HG03469 (cell line): ENCODE results near the gene MTX3.

Experiments
- ATAC-seq: cut with Tn5 transposase; IDR thresholded peaks from one replicate; pipeline ENCODE4 v1.9.1; 2021; ENCODE audit warnings: mild to moderate bottlenecking, moderate library complexity, moderate number of reproducible peaks; ENCODE audit not compliant: unreplicated experiment

MTX3 gene

DNA sequence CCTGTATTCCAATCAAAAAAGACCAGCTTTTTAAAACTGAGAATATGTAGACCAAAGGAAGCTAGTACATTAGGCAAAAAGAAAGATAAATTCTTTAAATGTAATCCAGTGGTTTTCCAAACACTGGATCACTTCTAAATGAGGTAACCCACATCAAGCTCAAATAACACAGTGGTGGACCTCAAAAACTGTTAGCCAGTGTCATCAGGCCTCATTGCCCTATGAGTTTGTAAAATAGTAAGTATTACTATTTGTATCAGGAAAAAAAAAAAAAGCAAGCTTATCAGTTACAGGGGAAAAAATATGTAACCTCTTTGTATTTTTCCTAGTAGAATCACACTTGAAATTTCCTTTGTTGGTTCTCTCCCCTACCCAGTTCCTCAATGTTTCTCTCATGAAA is 6.7 kb downstream of the MTX3 start:
- no peak for ATAC-seq

DNA sequence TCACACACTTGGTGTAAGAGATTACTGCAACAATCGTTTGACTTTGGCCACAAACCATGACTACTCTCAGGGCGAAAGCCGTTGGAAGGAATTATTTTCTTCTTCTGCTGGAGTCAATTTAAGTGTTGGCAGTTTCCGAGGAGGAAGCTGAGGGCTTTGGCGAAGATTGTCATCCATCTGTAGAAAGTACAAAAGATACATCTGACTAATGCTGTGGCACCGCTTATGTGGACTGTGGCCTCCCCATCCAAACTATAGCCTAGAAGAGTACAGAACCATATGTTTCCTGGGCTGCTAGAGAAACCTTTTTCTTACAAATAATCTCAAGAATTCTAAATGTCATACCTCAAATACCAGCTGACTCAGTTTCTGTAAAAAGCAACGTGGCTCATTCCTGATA is 7.4 kb downstream of the MTX3 start:
- no peak for ATAC-seq

DNA sequence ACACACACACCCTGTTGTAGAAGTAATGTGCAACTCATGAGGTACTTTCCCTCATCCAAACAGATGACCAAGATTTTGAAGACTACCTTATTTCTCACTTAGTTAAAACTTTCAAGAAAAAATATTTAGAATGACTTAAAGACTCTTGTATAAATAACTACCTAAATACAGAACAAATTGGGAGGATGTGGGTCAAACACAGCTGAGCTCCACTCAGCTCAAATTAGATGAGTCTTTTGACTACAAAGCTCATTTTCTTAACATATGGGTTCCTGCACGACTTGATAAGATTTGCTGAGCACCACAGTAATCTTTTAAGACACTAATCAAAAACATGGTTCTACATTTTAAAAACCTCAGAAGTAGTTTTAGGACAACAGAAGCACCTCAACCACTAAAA is 8.9 kb downstream of the MTX3 start:
- no peak for ATAC-seq

DNA sequence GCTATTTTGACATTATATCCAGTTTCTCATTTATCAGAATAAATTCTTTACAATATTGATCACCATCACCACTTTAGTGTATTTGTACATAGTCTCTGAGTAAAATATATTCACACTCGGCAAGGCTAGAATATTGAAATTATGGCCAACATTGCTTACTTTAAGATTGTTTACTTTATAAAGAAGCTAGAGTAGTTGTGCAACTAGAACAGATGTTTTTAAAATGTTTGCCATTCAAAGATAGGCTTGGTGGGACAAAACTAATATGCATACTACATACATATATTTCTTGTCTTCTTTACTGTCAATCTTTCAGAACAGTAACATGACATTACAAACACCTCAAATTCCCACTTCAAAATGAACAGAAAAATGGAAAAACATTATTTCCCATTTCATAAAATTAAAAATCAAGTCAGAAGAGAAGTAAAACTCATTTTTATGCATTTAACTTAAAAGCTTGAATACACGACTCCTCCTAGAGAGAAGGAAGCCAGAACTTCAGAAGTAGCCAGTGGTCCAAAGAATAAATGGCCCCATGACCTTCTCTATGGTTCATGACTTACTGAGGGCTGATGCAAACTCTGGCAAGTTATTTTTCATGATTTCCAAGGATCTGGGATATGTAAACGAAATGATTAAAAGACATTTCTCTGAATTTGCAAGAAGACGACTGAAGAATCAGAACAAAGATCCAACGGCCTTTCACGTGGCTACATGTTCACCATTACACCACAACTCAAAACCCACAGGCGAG is 14.1 kb downstream of the MTX3 start:
- ATAC-seq: no peak

DNA sequence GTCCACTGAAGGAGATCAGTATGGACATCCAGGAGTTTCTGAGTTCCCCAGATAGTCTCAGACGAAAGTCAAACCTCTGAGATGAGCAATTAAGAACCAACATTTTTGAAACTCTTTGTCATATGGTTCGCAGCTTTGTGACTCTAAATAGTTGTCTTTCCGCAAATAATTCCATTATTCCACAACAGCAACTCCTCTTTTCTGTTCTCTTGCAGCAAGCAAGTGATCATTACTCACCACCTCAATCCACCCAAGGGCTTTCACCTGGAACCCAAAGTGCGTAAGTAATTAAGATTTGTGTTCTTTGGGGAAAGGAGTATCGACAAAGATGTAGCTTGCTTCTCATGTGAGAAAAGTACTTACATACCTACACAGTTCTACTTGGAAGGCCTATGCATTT is 15.6 kb downstream of the MTX3 start:
- no peak for ATAC-seq

DNA sequence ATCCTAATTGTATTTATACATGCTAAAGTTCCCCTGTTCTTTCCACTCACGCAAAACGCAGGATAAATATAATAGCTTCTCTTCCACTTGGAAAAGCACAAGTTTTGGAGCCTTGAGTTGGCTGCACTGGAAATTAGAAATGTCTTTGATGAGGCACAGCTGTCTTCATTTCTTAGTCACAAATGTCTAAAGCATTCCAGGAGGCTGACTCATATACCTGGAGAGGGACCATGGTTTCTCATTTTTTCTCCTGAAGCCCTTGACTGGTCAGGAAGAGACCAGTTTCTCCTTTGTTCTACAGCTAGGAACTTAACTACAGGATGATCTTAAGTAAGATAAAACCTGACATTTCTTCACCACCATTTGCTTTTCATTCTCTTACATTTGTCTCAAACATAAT is 16.2 kb downstream of the MTX3 start:
- no peak for ATAC-seq

DNA sequence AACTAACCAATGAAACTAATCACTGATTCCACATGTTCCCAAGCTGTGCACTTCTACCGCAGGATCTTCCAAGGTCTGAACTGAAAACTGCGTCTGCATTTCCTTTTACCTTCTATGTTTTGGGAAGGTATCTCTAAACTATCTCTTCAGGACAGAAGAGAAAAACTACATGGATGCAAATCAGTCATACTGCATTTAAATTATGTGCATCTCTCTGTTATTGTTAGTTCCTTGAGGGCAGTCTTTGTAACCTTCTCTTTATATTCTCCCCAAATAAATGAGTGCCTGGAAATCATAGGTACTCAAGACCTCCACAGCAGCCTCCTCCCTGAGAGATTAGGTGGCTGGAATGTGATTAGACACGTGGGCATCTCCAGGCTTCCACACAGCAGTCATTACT is 17.1 kb downstream of the MTX3 start:
- ATAC-seq: no peak

DNA sequence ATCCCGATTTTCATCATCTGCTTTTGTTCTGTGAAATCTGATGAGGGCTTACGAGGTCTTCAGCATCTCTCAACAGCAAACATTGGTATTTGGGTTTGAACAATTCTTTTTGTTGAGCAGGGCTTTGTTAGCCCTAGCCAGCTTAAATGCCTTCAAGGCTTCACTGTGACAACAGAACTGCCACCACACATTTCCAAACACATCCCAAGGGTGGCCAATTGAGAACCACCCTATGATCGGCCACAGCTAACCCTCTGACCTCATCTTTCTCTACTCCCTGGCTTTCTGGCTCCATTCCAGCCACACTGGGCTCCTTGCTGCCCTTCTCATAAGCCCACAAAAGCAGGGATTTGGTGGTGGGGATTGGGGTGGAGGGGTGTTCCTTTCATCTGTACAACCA is 17.6 kb downstream of the MTX3 start:
- no peak for ATAC-seq

DNA sequence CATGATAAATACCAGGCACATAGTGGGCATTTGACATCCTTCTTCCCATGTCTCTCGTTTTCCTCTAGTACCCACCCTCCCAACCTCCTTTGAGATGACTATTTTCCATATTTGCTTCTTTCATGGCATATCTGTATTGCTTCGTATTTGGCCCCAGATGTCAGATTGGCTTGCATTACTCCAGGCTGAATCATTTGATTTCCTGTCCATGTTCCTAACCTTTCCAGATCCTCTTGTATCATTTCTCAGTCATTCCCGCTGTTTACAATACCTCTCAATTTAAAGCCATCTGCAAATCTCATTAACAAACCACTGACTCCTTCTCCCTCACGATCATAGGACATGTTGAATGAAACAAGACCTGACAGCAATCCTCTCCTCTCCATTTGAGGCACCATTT is 19.9 kb downstream of the MTX3 start:
- ATAC-seq: no peak

DNA sequence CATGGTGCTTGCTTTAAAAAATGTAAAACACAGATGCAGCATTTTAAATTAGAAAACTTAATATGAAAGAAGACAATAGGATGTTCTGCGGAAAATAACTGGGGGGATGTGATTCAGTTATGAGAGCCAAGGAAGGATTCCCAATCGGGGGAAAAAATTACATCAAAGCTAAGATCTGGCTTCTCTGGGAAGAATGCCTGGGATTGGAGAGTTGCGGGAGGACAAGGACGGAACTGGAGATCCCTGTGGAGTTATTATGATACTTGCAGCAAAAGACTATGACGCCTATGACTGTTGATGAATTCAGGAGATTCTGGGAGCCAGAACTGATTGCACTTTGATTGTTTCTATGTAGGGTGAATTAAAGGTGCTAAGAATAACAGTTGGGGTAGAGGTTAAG is 24.6 kb downstream of the MTX3 start:
- no peak for ATAC-seq

DNA sequence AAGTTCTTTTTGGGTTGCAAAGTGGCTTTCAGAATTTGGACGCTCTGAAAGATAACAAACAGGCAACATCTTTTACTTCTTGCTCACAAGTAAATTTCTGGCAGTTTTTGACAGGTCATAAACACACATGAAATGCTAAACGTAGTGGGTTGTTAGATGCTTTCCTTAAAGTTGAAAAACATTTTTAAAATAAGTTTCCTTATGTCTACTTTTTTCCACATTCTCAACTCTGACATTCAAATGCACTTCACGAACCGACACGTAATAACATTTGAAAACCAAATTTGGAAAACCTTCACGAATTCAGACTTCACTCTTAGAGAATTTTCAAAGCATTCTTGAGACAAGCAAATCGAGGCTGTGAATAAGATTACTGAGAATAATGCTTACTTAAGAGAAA is 26.9 kb downstream of the MTX3 start:
- ATAC-seq: no peak

DNA sequence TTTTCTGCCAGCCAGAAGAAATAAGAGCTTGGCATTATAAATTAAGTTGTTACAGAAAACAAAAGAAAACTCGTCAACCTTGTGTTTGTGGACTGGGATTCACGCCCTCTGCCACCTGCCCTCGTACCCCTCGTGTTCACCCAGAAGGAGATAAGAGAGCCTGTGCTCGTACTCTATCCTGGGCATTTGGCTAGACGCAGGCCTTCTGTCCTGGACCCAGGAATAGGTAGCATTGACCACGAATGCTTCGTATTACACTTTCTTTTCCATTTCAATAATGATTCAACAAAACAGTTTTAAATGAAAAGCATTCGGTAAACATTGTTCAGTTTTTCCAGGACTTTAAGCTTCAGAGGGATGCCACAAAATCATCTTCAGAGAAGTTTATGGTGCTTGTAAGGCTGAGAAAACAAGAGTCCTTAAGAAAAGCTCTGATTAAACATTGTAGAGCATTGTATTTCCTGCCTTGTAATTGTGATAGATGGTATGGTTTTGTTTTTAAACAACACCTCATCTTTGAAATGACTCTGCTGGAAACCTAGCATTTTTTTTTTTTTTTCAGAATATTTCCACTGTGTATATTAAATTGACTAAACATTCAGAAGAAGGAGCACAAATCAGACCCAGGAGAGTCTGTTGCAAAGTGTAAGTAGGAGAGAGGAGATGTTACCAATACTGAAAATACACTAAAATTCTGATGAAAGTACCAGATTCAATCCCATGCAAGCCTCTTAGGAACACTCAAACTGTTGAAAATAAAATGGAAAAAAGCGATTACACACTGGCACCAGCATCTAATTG is 27.6 kb downstream of the MTX3 start:
- ATAC-seq: no peak

DNA sequence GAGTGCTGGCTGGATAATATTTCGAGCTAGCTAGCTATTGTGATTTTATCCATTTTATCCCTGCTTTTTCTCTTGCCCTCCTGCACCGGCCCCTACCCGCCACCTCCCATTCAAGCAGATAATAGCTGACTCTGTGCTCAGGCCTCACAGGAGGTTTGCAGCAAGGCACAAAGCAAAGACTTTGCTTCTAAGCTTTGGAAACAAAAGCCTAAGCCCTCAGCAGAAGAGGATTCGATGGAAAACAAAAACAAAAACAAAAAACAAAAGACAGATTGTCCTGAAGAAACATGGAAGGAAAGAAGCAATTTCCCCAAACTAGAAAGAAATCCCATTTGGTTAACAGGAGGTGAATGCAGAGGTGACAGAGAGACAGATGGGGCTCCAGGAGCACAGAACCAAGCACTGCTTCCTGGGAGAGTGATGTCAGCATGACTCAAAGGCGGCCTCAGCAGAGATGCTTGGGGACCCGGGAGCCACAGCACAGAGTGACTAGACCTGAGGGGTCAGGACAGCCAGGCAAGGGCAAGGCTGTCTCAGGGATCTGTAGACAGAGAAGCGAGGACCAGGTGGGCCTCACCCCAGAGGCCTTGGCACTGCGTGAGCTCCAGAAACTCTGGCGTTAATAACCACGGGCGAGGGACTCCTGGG is 28.4 kb downstream of the MTX3 start:
- no peak for ATAC-seq

DNA sequence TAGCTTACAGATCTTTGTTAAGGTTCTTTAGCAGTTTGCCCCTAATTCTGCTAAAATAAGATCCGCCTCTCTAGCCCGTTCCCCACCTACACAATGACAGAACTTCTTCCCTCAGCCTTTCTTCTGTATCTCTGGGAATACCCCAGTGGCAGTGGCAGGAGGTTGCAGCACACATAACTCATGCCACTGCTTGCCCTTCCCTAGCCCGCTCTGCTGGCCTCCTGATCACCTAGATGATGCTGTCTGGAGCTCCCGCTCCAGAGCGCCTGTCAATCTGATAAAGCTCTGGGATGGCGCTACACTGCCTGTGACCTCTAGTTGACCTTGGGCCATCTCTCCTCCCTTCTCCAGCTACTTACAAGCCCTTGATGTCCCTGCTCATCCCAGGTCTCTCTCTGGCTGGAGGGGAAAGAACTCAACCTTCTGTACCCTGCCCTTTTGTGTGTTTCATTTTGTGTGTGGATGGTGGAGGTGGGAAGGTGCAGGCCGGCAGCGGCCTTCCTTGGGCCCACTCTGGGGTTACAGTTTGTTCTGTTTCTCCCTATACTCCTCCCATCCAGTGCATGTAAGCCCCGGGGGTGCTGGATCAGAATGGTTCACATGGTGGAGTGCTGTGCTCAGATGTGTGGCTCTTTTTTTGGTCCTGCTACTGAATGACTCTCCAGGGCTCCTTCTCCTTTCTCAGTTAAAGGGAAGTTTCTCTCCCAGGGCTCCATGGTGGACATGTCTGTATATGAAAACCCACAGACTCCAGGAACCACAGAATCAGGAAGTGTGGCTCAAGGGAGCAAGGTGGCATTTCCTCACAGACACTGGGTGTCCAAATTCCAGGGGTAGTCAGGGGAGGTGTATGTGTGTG is 29.1 kb downstream of the MTX3 start:
- ATAC-seq: no peak

DNA sequence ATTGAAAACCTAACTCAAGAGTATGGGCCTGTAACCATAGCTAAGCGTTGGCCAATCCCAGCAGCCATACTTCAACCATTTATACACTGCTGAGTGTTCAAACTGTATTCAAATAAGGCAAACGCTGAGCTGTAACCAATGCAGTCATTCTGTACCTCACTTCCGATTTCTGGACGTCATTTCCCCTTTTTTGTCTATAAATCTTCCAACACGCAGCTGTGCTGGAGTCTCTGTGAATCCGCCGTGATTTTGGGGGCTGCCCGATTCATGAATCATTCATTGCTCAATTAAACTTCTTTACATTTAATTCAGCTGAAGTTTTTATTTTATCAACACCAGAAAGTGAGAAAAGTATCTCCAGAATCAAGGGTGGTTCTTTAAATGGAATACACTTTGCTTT is 31.7 kb downstream of the MTX3 start:
- ATAC-seq: no peak

DNA sequence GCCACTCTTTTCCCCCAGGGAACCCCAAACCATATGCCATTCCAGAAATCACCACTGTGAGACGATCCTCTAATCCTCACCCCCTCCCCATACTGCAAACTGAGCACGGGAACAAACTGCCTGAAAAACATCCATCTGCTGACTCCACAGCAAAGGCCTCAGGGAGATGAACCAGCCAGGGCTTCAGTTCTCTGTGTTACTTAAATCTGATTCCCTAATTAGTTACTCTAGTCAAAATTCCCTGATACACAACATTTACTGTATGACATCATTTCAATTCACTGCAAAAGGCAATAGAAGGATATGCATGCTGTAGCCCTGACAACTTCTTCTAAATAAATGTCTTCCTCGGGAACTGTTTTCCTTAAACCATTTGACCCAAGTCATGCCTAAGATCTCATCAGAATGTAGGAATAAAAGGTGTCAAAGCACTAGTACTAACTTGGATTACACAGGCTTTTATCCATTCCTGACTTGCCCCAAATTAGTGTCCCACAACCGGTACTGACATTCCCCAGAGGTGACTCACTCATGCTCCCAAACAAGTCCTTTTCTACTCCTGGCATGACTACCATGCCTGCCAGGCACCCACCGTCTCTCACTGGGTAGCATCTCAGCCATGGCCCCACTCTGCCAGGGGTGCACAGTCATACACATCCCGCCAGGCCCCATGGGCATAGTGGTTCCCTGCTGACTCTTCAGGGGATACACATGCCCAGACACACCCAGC is 35.0 kb downstream of the MTX3 start:
- ATAC-seq: no peak

DNA sequence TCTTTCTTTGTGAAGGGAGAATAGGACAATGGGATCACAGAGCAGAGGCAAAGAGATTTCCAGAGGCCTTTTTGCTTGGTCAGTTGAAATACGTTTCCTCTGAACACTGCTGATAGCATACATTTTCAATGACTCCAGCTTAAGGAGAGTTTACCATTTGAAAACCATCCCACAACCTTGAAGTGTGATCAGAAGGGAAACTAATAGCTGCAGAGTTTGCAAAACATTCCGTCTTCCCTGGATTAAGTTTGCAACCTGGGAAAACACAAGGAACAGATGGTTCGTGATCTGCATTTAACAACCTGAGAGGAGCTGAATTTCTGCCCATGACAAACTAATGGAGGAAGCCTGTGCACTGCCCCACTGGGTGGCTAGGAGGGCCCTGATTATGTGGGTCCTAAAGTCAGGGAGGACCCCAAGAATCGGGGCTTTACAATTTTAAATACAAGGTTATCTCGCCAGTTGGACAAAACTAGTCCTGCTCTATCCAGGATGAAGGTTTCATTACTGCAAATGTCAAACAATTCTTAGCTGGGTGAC is 35.6 kb downstream of the MTX3 start:
- ATAC-seq: no peak

DNA sequence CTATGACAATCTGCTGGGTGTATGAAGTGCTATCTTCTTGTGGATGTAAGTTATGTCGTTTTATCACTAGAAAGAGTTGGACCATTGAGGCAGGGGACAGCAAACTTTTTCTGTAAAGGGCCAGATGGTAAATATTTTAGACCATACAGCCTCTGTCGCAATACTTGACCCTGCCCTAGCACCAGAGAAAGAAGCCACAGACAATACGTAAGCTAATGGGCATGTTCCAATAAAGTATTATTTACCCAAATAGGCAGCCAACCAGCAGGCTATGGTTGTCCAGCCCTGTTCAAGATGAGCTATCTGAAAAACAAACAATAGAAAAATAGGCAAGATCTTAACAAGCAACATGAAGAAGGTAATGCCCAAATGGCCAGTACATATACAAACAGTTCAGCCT is 36.4 kb downstream of the MTX3 start:
- no peak for ATAC-seq

DNA sequence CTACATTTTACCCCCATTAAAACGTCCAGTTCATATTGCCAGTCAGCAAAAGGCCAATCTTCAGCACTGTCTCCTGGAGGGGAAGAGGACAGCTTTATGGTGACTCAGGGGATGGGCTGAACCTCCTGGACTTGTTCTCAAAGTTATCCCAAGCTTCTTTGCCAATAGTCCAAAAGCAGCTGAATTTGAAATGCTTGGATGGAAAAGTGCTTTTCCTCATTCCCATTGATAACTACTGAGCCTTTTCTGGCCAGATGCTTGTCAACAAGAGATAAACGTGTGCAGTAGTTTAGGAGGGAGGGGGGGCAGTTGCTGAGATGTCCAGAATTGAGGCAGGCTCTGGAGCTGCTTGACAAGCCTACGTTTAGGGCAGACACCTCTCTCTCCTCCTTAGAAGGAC is 43.5 kb downstream of the MTX3 start:
- ATAC-seq: no peak

DNA sequence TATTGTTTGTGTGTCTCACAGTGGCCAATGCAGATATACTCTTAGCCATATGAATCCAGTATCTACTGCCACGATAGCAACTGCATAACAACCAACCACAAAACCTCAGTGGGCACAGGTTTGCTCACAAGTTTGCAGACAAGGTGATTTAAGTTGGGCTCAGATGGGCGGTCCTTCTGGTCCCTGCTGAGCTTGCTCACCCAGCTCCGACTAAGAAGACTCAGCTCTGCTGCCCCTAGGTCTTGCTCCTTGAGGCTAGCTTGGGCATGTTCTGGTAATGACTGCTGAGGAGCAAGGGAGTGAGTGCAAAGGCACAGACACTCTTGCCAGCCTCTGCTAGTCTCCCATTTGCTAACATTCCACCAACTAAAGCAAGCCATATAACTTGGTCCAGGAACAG is 52.6 kb downstream of the MTX3 start:
- ATAC-seq: no peak
